GM12878 (cell line): Measurements from ENCODE around the gene SP8.

Experiments
- BACH1 ChIP-seq: fragments of 450-650 bp; IDR thresholded peaks from 2 replicates; pipeline ENCODE4 v1.6.1; 2017; ENCODE audit warnings: mild to moderate bottlenecking, borderline replicate concordance
- CREB1 ChIP-seq: IDR thresholded peaks from 2 replicates; pipeline ENCODE4 v1.6.1; 2012; ENCODE audit warnings: low read depth, mild to moderate bottlenecking, inconsistent platforms
- EP300 ChIP-seq, 2 experiments: fragments of 150-350 bp in 1 of 2; IDR thresholded peaks; 2 replicates each; pipeline ENCODE4 v1.6.1; 2011 to 2012; ENCODE audit warnings: low read depth in 2 of 2, low read length in 2 of 2, borderline replicate concordance in 1 of 2, improper control_type of control experiment in 1 of 2, inconsistent platforms in 1 of 2; ENCODE audit not compliant: control insufficient read depth in 1 of 2
- EZH2 ChIP-seq: IDR thresholded peaks from 2 replicates; pipeline ENCODE4 v1.6.1; 2012; ENCODE audit warnings: low read depth, mild to moderate bottlenecking, control low read depth, inconsistent platforms, low read length, borderline replicate concordance; ENCODE audit not compliant: control insufficient read depth
- JUND ChIP-seq: IDR thresholded peaks from 2 replicates; pipeline ENCODE4 v1.6.1; 2012; ENCODE audit warnings: low read depth, mild to moderate bottlenecking, low read length, improper control_type of control experiment, moderate library complexity
- MXI1 ChIP-seq: fragments of 150-350 bp; IDR thresholded peaks from 2 replicates; pipeline ENCODE4 v1.6.1; 2011; ENCODE audit warnings: low read depth, mild to moderate bottlenecking, inconsistent platforms, low read length, improper control_type of control experiment
- NFYB ChIP-seq: IDR thresholded peaks from 2 replicates; pipeline ENCODE4 v1.6.1; 2011; ENCODE audit warnings: low read depth, mild to moderate bottlenecking, low read length, improper control_type of control experiment, moderate library complexity; ENCODE audit not compliant: insufficient read depth
- POLR2A ChIP-seq: IDR thresholded peaks from 2 replicates; pipeline ENCODE4 v1.6.1; 2011; ENCODE audit warnings: low read depth, mild to moderate bottlenecking, low read length
- RCOR1 ChIP-seq: conservative IDR thresholded peaks from 2 replicates; pipeline ENCODE4 v1.6.1; 2012; ENCODE audit warnings: low read depth, low read length, improper control_type of control experiment
- YBX1 ChIP-seq: fragments of 450-650 bp; IDR thresholded peaks from 2 replicates; pipeline ENCODE4 v1.6.1; 2016; ENCODE audit warnings: antibody characterized with exemption
- TF ChIP-seq, protein P1 (sequence below), 3 experiments: IDR thresholded peaks in 2 of 3; conservative IDR thresholded peaks in 1 of 3; 2 replicates each; pipeline ENCODE4 v1.5.1; 2011; ENCODE audit warnings: low read depth in 3 of 3, low read length in 3 of 3, mild to moderate bottlenecking in 3 of 3, control low read depth in 2 of 3, moderate library complexity in 2 of 3, inconsistent platforms in 1 of 3, mixed read lengths in 1 of 3; ENCODE audit not compliant: control insufficient read depth in 2 of 3, insufficient read depth in 1 of 3; ENCODE audit errors: extremely low read depth in 1 of 3

GRCh38 chr7:20742913-20743312, 43.8 kb downstream of the SP8 start:
- TF ChIP-seq EZH2 (no peak), CREB1 (no peak), BACH1 (no peak), NFYB (no peak), MXI1 (no peak), EP300 (IDR thresholded peaks at IDR 0.05; ENCODE audit: borderline replicate concordance in 1 of 2, control insufficient read depth in 1 of 2, low read depth in 2 of 2, low read length in 2 of 2) (no peak), YBX1 (no peak), POLR2A (no peak), JUND (no peak), RCOR1 (no peak)
- TF ChIP-seq, protein P1, sequence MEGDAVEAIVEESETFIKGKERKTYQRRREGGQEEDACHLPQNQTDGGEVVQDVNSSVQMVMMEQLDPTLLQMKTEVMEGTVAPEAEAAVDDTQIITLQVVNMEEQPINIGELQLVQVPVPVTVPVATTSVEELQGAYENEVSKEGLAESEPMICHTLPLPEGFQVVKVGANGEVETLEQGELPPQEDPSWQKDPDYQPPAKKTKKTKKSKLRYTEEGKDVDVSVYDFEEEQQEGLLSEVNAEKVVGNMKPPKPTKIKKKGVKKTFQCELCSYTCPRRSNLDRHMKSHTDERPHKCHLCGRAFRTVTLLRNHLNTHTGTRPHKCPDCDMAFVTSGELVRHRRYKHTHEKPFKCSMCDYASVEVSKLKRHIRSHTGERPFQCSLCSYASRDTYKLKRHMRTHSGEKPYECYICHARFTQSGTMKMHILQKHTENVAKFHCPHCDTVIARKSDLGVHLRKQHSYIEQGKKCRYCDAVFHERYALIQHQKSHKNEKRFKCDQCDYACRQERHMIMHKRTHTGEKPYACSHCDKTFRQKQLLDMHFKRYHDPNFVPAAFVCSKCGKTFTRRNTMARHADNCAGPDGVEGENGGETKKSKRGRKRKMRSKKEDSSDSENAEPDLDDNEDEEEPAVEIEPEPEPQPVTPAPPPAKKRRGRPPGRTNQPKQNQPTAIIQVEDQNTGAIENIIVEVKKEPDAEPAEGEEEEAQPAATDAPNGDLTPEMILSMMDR (IDR thresholded peaks at IDR 0.05 in 2 of 3, conservative IDR thresholded peaks at IDR 0.05 in 1 of 3; ENCODE audit: control insufficient read depth in 2 of 3, extremely low read depth in 1 of 3, insufficient read depth in 1 of 3, low read depth in 3 of 3, low read length in 3 of 3) = no peak
